ENCODE measurements around the gene RPL38.
"Not testable (repeated sequence)": the region's sequence is repeated elsewhere in the genome, so short reads cannot be mapped to it uniquely, and the experiment has no call there.

GRCh38 chr17:74188687-74189086, 14.8 kb upstream of the RPL38 start:
- not testable (repeated sequence) for TF ChIP-seq POLR2A (IDR thresholded peaks at IDR 0.05; ENCODE audit: low read depth, low read length); RCOR1 (IDR thresholded peaks at IDR 0.05; ENCODE audit: insufficient replicate concordance, low read length)
- TF ChIP-seq, protein P1, sequence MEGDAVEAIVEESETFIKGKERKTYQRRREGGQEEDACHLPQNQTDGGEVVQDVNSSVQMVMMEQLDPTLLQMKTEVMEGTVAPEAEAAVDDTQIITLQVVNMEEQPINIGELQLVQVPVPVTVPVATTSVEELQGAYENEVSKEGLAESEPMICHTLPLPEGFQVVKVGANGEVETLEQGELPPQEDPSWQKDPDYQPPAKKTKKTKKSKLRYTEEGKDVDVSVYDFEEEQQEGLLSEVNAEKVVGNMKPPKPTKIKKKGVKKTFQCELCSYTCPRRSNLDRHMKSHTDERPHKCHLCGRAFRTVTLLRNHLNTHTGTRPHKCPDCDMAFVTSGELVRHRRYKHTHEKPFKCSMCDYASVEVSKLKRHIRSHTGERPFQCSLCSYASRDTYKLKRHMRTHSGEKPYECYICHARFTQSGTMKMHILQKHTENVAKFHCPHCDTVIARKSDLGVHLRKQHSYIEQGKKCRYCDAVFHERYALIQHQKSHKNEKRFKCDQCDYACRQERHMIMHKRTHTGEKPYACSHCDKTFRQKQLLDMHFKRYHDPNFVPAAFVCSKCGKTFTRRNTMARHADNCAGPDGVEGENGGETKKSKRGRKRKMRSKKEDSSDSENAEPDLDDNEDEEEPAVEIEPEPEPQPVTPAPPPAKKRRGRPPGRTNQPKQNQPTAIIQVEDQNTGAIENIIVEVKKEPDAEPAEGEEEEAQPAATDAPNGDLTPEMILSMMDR (conservative IDR thresholded peaks at IDR 0.05; ENCODE audit: low read depth, low read length) = not testable (repeated sequence)
